H1 (cell line): ENCODE data around the gene USP20. TPM values are rescaled to one million over a fixed set of nuclear protein-coding genes. Genes with fewer than 3 reads are reported as not detected.

Experiments
- ATF2 ChIP-seq: IDR thresholded peaks from 2 replicates; pipeline ENCODE4 v1.6.1; 2012; ENCODE audit warnings: low read length, inconsistent platforms
- CHD7 ChIP-seq: fragments of 300-600 bp; sonication (generic); IDR thresholded peaks from 2 replicates; pipeline ENCODE4 v1.7.1; 2012; ENCODE audit warnings: low read length, moderate library complexity, mild to moderate bottlenecking, inconsistent platforms; ENCODE audit not compliant: insufficient replicate concordance
- CREB1 ChIP-seq: IDR thresholded peaks from 2 replicates; pipeline ENCODE4 v1.6.1; 2012; ENCODE audit warnings: inconsistent platforms
- E2F6 ChIP-seq: IDR thresholded peaks from 2 replicates; pipeline ENCODE4 v1.6.1; 2012; ENCODE audit warnings: inconsistent platforms
- GTF2F1 ChIP-seq: IDR thresholded peaks from 2 replicates; pipeline ENCODE4 v1.6.1; 2012; ENCODE audit warnings: low read depth, low read length, improper control_type of control experiment, borderline replicate concordance
- KDM5A ChIP-seq: fragments of 200-600 bp; IDR thresholded peaks from 2 replicates; pipeline ENCODE4 v1.7.1; 2012; ENCODE audit warnings: mild to moderate bottlenecking, low read length, inconsistent platforms, mixed read lengths
- RBBP5 ChIP-seq: IDR thresholded peaks from 2 replicates; pipeline ENCODE4 v1.7.1; 2012; ENCODE audit warnings: low read depth, mild to moderate bottlenecking, inconsistent platforms, low read length, moderate library complexity, borderline replicate concordance
- polyA plus RNA-seq, 7 experiments: library from polyadenylated mRNA; depleted of rRNA in 3 of 7; stranded (reverse) in 5 of 7; unstranded in 2 of 7; fragments of >200 nt in 5 of 7; fragments of 200-250 nt in 2 of 7; gene quantifications; 1 replicate in 5 of 7; 2 replicates in 1 of 7; 4 replicates in 1 of 7; pipeline versions ENCODE4 v1.2.1 to v1.2.3, GENCODE V29; 2011 to 2013; ENCODE audit warnings: missing spikeins in 2 of 7, mixed read lengths in 2 of 7
- total RNA-seq: library from RNA; stranded (reverse); fragmentation: NEBNext Ultra II Directional; extraction: Animal tissue kit (Norgen Biotek cat#: 25700); gene quantifications from 2 replicates; pipeline ENCODE4 v1.2.1, GENCODE V29; 2021

The USP20 gene
- total and polyA plus RNA-seq, 2 of the 8 experiments (the other 6 are each of a cell fraction or from before 2014, with no cell fraction given), result 13.4 to 23.0 TPM

- TF ChIP-seq CHD7 (no peak), CREB1 (no peak), ATF2 (no peak), KDM5A (no peak), RBBP5 (no peak), GTF2F1 (no peak), E2F6 (no peak)
Measured at GRCh38 chr9:129864991-129865647, 29.9 kb downstream of the USP20 start (continued).
